LNCAP (cell line): ENCODE data around the gene PIGP.

ENCODE experiments used
- TF ChIP-seq, protein P1 (sequence below): fragments of 450-650 bp; IDR thresholded peaks from 2 replicates; pipeline ENCODE4 v1.5.1; 2017; ENCODE audit warnings: mild to moderate bottlenecking

PIGP gene

DNA sequence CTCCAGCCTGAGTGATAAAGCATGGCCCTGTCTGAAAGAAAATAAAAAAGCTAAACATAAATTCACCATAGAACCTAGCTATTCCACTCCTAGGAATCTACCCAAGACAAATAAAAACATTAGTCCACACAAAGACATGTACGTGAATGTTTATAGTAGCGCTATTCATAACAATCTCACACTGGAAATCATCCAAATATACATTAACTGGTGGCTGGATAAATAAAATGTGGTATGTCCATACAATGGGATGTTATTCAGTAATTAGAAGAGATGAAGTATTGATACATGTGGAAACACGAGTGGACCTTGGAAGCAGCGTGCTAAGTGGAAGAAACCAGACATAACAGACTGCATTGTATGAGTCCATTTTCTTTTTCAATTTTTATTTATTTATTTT, 36.7 kb downstream of the PIGP start:
- TF ChIP-seq, protein P1, sequence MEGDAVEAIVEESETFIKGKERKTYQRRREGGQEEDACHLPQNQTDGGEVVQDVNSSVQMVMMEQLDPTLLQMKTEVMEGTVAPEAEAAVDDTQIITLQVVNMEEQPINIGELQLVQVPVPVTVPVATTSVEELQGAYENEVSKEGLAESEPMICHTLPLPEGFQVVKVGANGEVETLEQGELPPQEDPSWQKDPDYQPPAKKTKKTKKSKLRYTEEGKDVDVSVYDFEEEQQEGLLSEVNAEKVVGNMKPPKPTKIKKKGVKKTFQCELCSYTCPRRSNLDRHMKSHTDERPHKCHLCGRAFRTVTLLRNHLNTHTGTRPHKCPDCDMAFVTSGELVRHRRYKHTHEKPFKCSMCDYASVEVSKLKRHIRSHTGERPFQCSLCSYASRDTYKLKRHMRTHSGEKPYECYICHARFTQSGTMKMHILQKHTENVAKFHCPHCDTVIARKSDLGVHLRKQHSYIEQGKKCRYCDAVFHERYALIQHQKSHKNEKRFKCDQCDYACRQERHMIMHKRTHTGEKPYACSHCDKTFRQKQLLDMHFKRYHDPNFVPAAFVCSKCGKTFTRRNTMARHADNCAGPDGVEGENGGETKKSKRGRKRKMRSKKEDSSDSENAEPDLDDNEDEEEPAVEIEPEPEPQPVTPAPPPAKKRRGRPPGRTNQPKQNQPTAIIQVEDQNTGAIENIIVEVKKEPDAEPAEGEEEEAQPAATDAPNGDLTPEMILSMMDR: no peak

DNA sequence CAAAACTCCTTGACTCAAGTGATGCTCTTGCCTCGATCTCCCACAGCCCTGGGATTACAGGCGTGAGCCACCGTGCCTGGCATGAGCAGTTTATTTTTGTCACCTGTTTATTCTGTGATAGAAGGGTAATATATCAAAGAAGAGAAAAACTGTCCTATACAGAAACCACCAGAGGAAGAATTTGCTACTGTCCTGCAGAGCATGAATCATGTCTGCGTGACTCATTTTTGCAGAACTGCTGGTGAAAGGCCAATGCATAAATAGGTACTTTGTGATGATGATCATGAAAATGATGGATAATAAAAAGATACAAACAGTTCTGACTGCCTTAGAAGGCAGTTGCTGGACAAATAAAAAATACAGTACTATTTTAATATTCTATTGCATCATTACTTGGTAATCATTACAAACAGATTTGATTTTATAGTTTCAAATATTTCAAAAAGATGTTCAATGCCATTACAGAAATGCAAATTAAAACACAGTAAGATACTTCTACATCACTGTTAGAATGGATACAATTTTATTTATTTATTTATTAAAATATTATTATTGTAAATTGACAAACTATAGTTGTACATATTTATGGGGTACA, 39.9 kb downstream of the PIGP start:
- TF ChIP-seq, protein P1: no peak

DNA sequence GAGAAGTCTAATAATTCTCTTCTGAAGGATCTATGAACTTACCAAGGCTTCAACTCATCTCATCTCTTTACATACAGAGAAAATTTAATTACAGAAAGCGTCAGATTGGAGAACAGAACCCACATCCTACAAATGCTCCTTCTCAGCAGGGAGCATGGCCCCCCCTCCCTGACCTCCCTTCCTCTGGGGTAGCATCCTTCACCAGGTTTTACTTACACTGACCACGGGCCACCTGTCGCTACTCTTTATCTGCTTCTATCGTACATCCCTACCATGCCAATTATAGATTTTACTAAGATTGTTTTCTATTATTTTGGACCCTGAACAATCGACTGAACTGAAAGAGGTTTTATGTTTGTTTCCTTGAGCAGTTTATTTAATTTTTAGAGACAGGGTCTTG, 40.6 kb downstream of the PIGP start:
- TF ChIP-seq, protein P1: no peak

DNA sequence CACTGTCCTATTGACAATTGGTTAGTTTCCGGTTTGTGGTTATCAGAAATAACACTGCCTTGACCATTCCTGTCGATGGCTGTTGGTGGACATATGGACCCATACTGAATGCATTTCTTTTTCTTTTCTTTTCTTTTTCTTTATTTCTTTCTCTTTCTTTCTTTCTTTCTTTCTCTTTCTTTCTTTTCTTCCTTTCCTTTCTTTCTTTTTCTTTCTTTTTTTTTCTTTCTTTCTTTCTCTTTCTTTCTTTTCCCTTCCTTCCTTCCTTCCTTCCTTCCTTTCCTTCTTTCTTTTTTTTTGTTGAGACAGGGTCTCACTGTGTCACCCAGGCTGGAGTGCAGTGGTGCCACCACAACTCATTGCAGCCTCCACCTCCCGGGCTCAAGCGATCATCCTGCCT, 42.0 kb downstream of the PIGP start:
- TF ChIP-seq, protein P1: no peak

DNA sequence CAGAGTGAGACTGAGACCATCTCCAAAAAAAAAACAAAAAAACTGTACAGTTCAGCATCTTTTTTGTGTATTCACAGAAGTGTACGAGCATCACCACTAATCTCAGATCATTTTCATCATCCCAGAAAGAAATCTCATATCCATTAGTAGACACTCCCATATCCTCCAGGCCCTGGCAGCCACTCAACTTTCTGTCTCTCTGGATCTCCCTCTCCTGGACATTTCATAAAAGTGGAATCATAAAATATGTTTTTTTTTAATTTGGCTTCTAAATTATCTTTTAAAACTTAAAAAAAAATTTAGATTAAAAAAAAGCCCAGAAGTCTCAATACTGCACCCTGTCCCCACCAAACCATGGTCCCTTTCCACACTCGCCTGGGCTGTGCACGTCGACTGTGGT, 44.3 kb downstream of the PIGP start:
- TF ChIP-seq, protein P1: no peak

DNA sequence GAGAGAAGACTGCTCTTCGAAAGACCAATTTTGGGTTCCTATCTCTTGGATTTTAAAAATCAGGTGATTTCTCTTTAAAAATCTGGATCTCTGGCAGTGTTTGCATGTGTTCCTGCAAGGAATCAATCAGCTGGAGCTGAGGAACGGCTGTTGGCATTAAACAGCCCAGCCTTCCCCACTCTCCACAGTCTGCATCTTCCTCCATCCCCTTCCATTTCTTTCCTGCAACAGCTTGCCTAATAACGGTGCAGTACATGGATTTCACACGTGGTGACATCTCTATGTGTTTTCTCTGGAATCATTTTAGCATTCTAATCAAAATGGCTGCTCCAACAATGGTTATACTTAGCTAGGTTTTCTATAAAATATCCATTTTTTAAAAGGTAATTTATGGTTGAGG, 46.4 kb downstream of the PIGP start:
- TF ChIP-seq, protein P1: no peak

DNA sequence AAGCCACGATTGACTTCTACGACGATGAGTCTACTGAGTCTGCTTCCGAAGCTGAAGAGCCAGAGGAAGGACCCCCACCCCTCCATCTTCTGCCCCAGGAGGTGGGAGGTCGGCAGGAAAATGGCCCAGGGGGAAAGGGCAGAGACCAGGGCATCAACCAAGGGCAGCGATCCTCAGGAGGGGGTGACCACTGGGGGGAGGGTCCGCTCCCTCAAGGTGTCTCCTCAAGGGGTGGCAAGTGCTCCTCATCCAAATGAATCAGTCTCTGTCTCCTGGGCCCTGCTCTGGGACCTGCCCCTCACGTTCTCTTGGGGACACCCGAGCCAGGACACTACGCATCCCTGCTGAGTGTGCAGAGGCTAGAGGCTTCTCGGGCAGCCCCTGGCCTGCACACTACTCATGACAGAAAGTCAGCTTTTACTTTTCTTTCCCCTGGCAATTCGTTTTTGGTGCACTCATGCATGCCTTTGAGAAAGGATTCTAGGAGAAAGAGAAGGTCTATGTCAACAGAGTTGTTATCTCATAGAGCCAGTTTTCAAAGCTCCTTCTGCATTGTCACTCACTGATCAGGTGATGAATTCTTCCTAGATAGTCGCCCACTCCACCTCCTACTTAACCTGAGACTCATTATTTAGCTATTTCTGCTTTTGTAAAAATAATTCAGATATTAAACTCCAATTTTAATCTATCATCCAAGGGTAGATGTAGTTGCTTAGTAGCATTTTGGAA, 54.8 kb downstream of the PIGP start:
- TF ChIP-seq, protein P1: no peak
